H1 (cell line): ENCODE results near the gene GCAT. TPM values are rescaled to one million over a fixed set of nuclear protein-coding genes. Genes with fewer than 3 reads are reported as not detected.

Experiments used
- CTCF ChIA-PET: fragments of 300-600 bp; sonication (Branson Sonifier 250); formaldehyde crosslinking; loops from one replicate; lab custom pipeline; 2021; ENCODE audit not compliant: partially characterized antibody; lab: Charles Lee
- POLR2A ChIA-PET: fragments of 300-600 bp; sonication (Branson Sonifier 250); formaldehyde crosslinking; loops from one replicate; lab custom pipeline; 2021; ENCODE audit warnings: inconsistent platforms; ENCODE audit not compliant: partially characterized antibody; lab: Charles Lee
- DNase-seq, 2 experiments: peaks; one replicate each; pipeline versions ENCODE4 v3.0.0 to v3.0.0-alpha.2; 2010 to 2022; ENCODE audit warnings: low spot score in 2 of 2, low read depth in 1 of 2, mixed read lengths in 1 of 2
- FAIRE-seq: peaks from 2 replicates; lab custom pipeline; 2011; peaks lifted over from hg19 to GRCh38; lab: Jason Lieb, UNC
- H2AFZ ChIP-seq: 2 replicates; pipeline ENCODE4 v1.8.1; 2012; ENCODE audit warnings: low read length, inconsistent platforms
- H2AK5ac ChIP-seq: 2 replicates; pipeline ENCODE4 v1.6.1; 2013; ENCODE audit warnings: low read depth, low read length
- H2BK120ac ChIP-seq: replicated peaks from 2 replicates; pipeline ENCODE3; 2013; ENCODE audit warnings: low read depth, low read length, inconsistent platforms
- H2BK12ac ChIP-seq: 2 replicates; pipeline ENCODE4 v1.6.1; 2013; ENCODE audit warnings: low read depth, low read length
- H2BK15ac ChIP-seq: 2 replicates; pipeline ENCODE4 v1.6.1; 2013; ENCODE audit warnings: low read length
- H2BK20ac ChIP-seq: 2 replicates; pipeline ENCODE4 v1.6.1; 2013; ENCODE audit warnings: low read length
- H2BK5ac ChIP-seq: 2 replicates; pipeline ENCODE4 v1.6.1; 2013; ENCODE audit warnings: low read depth, low read length
- H3K14ac ChIP-seq: 2 replicates; pipeline ENCODE4 v1.6.1; 2013; ENCODE audit warnings: inconsistent platforms; ENCODE audit not compliant: insufficient read length
- H3K18ac ChIP-seq: 2 replicates; pipeline ENCODE4 v1.6.1; 2013; ENCODE audit warnings: low read length; ENCODE audit errors: extremely low read depth
- H3K23ac ChIP-seq: 2 replicates; pipeline ENCODE4 v1.6.1; 2013; ENCODE audit warnings: inconsistent platforms; ENCODE audit not compliant: insufficient read length
- H3K23me2 ChIP-seq: 2 replicates; pipeline ENCODE4 v1.6.1; 2013; ENCODE audit warnings: low read depth, low read length
- H3K27ac ChIP-seq: 2 replicates; pipeline ENCODE4 v1.6.1; 2011; ENCODE audit warnings: low read depth, low read length, inconsistent platforms
- H3K27me3 ChIP-seq, 4 experiments: replicated peaks in 1 of 4; 1 replicate in 1 of 4; 2 replicates in 3 of 4; pipeline versions ENCODE4 v1.6.1 to v1.8.1; 2011 to 2013; ENCODE audit warnings: low read length in 3 of 4, mild to moderate bottlenecking in 3 of 4, inconsistent platforms in 2 of 4, mixed read lengths in 2 of 4, moderate library complexity in 1 of 4; ENCODE audit not compliant: control insufficient read depth in 3 of 4, insufficient read depth in 3 of 4; ENCODE audit errors: extremely low read depth in 1 of 4
- H3K36me3 ChIP-seq, 4 experiments: 2 replicates each; pipeline versions ENCODE4 v1.6.1 to v1.8.1; 2011 to 2013; ENCODE audit warnings: mild to moderate bottlenecking in 4 of 4, low read length in 3 of 4, moderate library complexity in 2 of 4, control low read depth in 1 of 4, inconsistent platforms in 1 of 4; ENCODE audit not compliant: insufficient read depth in 4 of 4, control insufficient read depth in 2 of 4
- H3K4ac ChIP-seq: replicated peaks from 2 replicates; pipeline ENCODE3; 2013; ENCODE audit warnings: low read length, low read depth, mixed read lengths, inconsistent platforms; ENCODE audit not compliant: insufficient read length
- H3K4me1 ChIP-seq, 4 experiments: replicated peaks in 1 of 4; 1 replicate in 1 of 4; 2 replicates in 3 of 4; pipeline versions ENCODE4 v1.6.1 to v1.8.1; 2011 to 2013; ENCODE audit warnings: low read length in 3 of 4, inconsistent platforms in 2 of 4, mixed read lengths in 1 of 4; ENCODE audit not compliant: insufficient read depth in 4 of 4, control insufficient read depth in 3 of 4
- H3K4me2 ChIP-seq, 2 experiments: 2 replicates each; pipeline versions ENCODE4 v1.6.1 to v1.8.1; 2011 to 2013; ENCODE audit warnings: low read depth in 2 of 2, low read length in 2 of 2, control low read depth in 1 of 2, inconsistent platforms in 1 of 2, mild to moderate bottlenecking in 1 of 2; ENCODE audit not compliant: insufficient read depth in 1 of 2
- H3K4me3 ChIP-seq, 4 experiments: fragments of 200-600, 300-600 bp in 1 of 4; sonication (generic), shearing (Covaris generic), sonication (Bioruptor Twin) in 1 of 4; 2 replicates each; pipeline versions ENCODE4 v1.5.1 to v1.8.1; 2011 to 2016; ENCODE audit warnings: low read length in 4 of 4, low read depth in 3 of 4, control low read depth in 2 of 4, inconsistent platforms in 2 of 4, mild to moderate bottlenecking in 2 of 4, mixed read lengths in 1 of 4, moderate library complexity in 1 of 4; ENCODE audit not compliant: insufficient read depth in 2 of 4; ENCODE audit errors: extremely low read depth in 1 of 4
- H3K56ac ChIP-seq: replicated peaks from 2 replicates; pipeline ENCODE3; 2013; ENCODE audit warnings: low read depth, mild to moderate bottlenecking, mixed read lengths, low read length, inconsistent platforms; ENCODE audit not compliant: insufficient read length
- H3K79me1 ChIP-seq: 2 replicates; pipeline ENCODE4 v1.6.1; 2013; ENCODE audit warnings: low read depth, low read length, control low read depth
- H3K79me2 ChIP-seq, 2 experiments: 2 replicates each; pipeline versions ENCODE4 v1.6.1 to v1.8.1; 2012 to 2013; ENCODE audit warnings: low read length in 2 of 2, mild to moderate bottlenecking in 2 of 2, inconsistent platforms in 1 of 2; ENCODE audit not compliant: insufficient read depth in 2 of 2, control insufficient read depth in 1 of 2
- H3K9ac ChIP-seq, 4 experiments: replicated peaks in 1 of 4; 1 replicate in 1 of 4; 2 replicates in 3 of 4; pipeline versions ENCODE4 v1.6.1 to v1.8.1; 2011 to 2013; ENCODE audit warnings: low read depth in 3 of 4, low read length in 3 of 4, control low read depth in 2 of 4, mild to moderate bottlenecking in 2 of 4, moderate library complexity in 2 of 4, inconsistent platforms in 1 of 4; ENCODE audit errors: extremely low read depth in 1 of 4
- H3K9me3 ChIP-seq, 2 experiments: 2 replicates each; pipeline versions ENCODE4 v1.6.1 to v1.8.1; 2012 to 2013; ENCODE audit warnings: mild to moderate bottlenecking in 2 of 2, moderate library complexity in 2 of 2, control low read depth in 1 of 2, inconsistent platforms in 1 of 2, low read depth in 1 of 2, low read length in 1 of 2, mixed read lengths in 1 of 2; ENCODE audit not compliant: insufficient read depth in 2 of 2
- H4K20me1 ChIP-seq, 2 experiments: replicated peaks in 1 of 2; 2 replicates each; pipeline versions ENCODE3 to v1.8.1; 2011 to 2013; ENCODE audit warnings: inconsistent platforms in 2 of 2, low read length in 2 of 2, mild to moderate bottlenecking in 1 of 2; ENCODE audit not compliant: insufficient read depth in 2 of 2, control insufficient read depth in 1 of 2
- H4K5ac ChIP-seq: 2 replicates; pipeline ENCODE4 v1.6.1; 2013; ENCODE audit warnings: low read length, low read depth, mixed read lengths, inconsistent platforms; ENCODE audit not compliant: insufficient read length
- H4K8ac ChIP-seq: 2 replicates; pipeline ENCODE4 v1.8.0; 2013; ENCODE audit warnings: mild to moderate bottlenecking, moderate library complexity, low read length, inconsistent platforms; ENCODE audit not compliant: insufficient read depth; ENCODE audit errors: extremely low read depth
- H4K91ac ChIP-seq: replicated peaks from 2 replicates; pipeline ENCODE3; 2013; ENCODE audit warnings: low read length, mixed read lengths, inconsistent platforms; ENCODE audit not compliant: insufficient read length
- CHD1 ChIP-seq: IDR thresholded peaks from 2 replicates; pipeline ENCODE4 v1.6.1; 2012; ENCODE audit warnings: low read depth, low read length, improper control_type of control experiment
- CHD2 ChIP-seq: IDR thresholded peaks from 2 replicates; pipeline ENCODE4 v1.6.1; 2012; ENCODE audit warnings: low read length, improper control_type of control experiment
- HDAC6 ChIP-seq: IDR thresholded peaks from one replicate; pipeline ENCODE4 v1.7.1; 2012; ENCODE audit warnings: low read depth, mild to moderate bottlenecking, inconsistent platforms, low read length, moderate library complexity
- PHF8 ChIP-seq: fragments of 200-600 bp; sonication (generic); conservative IDR thresholded peaks from 2 replicates; pipeline ENCODE4 v1.7.1; 2012; ENCODE audit warnings: low read depth, mild to moderate bottlenecking, inconsistent platforms, low read length, moderate library complexity
- POLR2AphosphoS5 ChIP-seq: IDR thresholded peaks from 2 replicates; pipeline ENCODE4 v1.6.1; 2011; ENCODE audit warnings: low read depth, low read length
- RAD21 ChIP-seq, 2 experiments: IDR thresholded peaks in 1 of 2; conservative IDR thresholded peaks in 1 of 2; 2 replicates each; pipeline ENCODE4 v1.6.1; 2011; ENCODE audit warnings: low read depth in 2 of 2, low read length in 2 of 2, improper control_type of control experiment in 1 of 2, inconsistent platforms in 1 of 2, mild to moderate bottlenecking in 1 of 2, moderate library complexity in 1 of 2
- YY1 ChIP-seq: IDR thresholded peaks from 2 replicates; pipeline ENCODE4 v1.6.1; 2011; ENCODE audit warnings: low read depth, mild to moderate bottlenecking, low read length
- WGBS, 2 experiments: shearing (Covaris generic) in 1 of 2; methylation state at CpG; one replicate each; pipeline versions ENCODE4 v1.1.6 to v1.1.7; 2013 to 2015; ENCODE audit warnings: low lambda C conversion rate in 2 of 2, mixed read lengths in 2 of 2, inconsistent platforms in 1 of 2, low coverage in 1 of 2, missing lambda C conversion rate in 1 of 2; ENCODE audit not compliant: insufficient replicate concordance in 2 of 2, insufficient coverage in 1 of 2, insufficient read length in 1 of 2; ENCODE audit errors: extremely low coverage in 1 of 2, missing lambda C conversion rate in 1 of 2; 5-methylcytosine and 5-hydroxymethylcytosine counted together
- polyA plus RNA-seq, 7 experiments: library from polyadenylated mRNA; depleted of rRNA in 3 of 7; stranded (reverse) in 5 of 7; unstranded in 2 of 7; fragments of >200 nt in 5 of 7; fragments of 200-250 nt in 2 of 7; gene quantifications; 1 replicate in 5 of 7; 2 replicates in 1 of 7; 4 replicates in 1 of 7; pipeline versions ENCODE4 v1.2.1 to v1.2.3, GENCODE V29; 2011 to 2013; ENCODE audit warnings: missing spikeins in 2 of 7, mixed read lengths in 2 of 7
- total RNA-seq: library from RNA; stranded (reverse); fragmentation: NEBNext Ultra II Directional; extraction: Animal tissue kit (Norgen Biotek cat#: 25700); gene quantifications from 2 replicates; pipeline ENCODE4 v1.2.1, GENCODE V29; 2021
- TF ChIP-seq, protein P1 (sequence below): IDR thresholded peaks from 2 replicates; pipeline ENCODE4 v1.6.1; 2012; ENCODE audit warnings: low read length, inconsistent platforms
- TF ChIP-seq, protein P2 (sequence below), 3 experiments: IDR thresholded peaks; 1 replicate in 2 of 3; 2 replicates in 1 of 3; pipeline versions ENCODE4 v1.5.1 to v1.6.1; 2011; ENCODE audit warnings: low read length in 3 of 3, mild to moderate bottlenecking in 3 of 3, inconsistent platforms in 2 of 3, low read depth in 1 of 3, moderate library complexity in 1 of 3; ENCODE audit not compliant: insufficient read depth in 1 of 3; ENCODE audit errors: control extremely low read depth in 1 of 3

Gene GCAT
- total and polyA plus RNA-seq, 2 of the 8 experiments (the other 6 are each of a cell fraction or from before 2014, with no cell fraction given) = 24.3 to 47.5 TPM

DNA sequence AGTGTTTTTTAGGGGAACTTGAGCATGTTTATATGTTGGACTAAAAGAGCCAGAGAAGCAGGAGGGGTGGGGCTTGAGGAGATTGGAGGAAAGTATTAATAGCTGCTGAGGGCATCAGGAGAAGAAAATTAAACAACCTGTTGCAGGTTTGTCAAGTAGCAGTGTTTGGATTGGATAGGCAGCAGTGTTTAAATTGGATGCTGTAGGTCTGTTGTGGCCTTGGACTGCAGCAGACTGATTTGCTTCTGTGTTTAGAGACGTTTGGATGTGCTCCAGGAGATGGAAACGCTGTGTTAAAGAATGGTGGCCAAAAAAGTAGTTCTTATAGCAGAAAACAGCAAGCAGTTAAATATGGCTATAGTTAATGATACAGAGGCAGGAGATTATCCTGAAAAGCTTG, 47.2 kb downstream of the GCAT start:
- Histone ChIP-seq H3K56ac (no peak overlapping the region), H3K4me2 (no peak overlapping the region), H3K79me2 (peaks cover 4 to 53% of the 10 kb centered on the region in 2 experiments), H3K9ac (0 out of 7 replicates have a peak overlapping the region, but pooled peaks of 1 of the 4 experiments have one; percentile 11), H3K14ac (no peak overlapping the region), H3K4ac (no peak overlapping the region), H3K9me3 (no peaks in the 10 kb centered on the region), H2BK20ac (no peak overlapping the region), H3K4me1 (peaks cover 0 to 2% (median 0%) of the 10 kb centered on the region in 4 experiments; a peak in 1 of 7 replicates), H2BK120ac (no peak overlapping the region), H3K27ac (no peak overlapping the region), H4K91ac (no peak overlapping the region), H2BK5ac (no peak overlapping the region), H3K4me3 (no peak overlapping the region), H4K20me1 (peaks cover 2 to 4% of the 10 kb centered on the region in 2 experiments), H3K23ac (no peak overlapping the region), H2BK15ac (no peak overlapping the region), H3K79me1 (peaks cover 7% of the 10 kb centered on the region), H2BK12ac (no peak overlapping the region), H3K18ac (no peak overlapping the region), H3K27me3 (no peaks in the 10 kb centered on the region), H3K23me2 (peaks cover 1% of the 10 kb centered on the region), H3K36me3 (peaks cover 38 to 89% (median 72%) of the 10 kb centered on the region in 4 experiments), H4K8ac (no peak overlapping the region), H2AFZ (no peak overlapping the region), H4K5ac (no peak overlapping the region), H2AK5ac (no peak overlapping the region)
- FAIRE-seq (no peak), DNase-seq (no peak)
- CTCF ChIA-PET = interaction anchor here (0.9 to 5.6 kb wide), 6 partner anchors 8 to 100 kb away, joined by 3 to 38 read pairs (median 4); no protein-coding TSS in a partner anchor
- 98% methylated on average over 2 of the region's 2 CpGs; no CpG with 5 or more reads in 1 of the 2 experiments for WGBS, 2 experiments
- POLR2A ChIA-PET = interaction anchor here (0.8 to 4.3 kb wide), 18 partner anchors 8 to 79 kb away, joined by 3 to 24 read pairs (median 6); partner anchors contain the start of genes ANKRD54 and GALR3
- no peak for TF ChIP-seq RAD21 (IDR thresholded peaks at IDR 0.05 in 1 of 2, conservative IDR thresholded peaks at IDR 0.05 in 1 of 2; ENCODE audit: low read depth in 2 of 2, low read length in 2 of 2)
- no peak for TF ChIP-seq CHD1
- no peak for TF ChIP-seq HDAC6
- TF ChIP-seq, protein P1, sequence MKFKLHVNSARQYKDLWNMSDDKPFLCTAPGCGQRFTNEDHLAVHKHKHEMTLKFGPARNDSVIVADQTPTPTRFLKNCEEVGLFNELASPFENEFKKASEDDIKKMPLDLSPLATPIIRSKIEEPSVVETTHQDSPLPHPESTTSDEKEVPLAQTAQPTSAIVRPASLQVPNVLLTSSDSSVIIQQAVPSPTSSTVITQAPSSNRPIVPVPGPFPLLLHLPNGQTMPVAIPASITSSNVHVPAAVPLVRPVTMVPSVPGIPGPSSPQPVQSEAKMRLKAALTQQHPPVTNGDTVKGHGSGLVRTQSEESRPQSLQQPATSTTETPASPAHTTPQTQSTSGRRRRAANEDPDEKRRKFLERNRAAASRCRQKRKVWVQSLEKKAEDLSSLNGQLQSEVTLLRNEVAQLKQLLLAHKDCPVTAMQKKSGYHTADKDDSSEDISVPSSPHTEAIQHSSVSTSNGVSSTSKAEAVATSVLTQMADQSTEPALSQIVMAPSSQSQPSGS = no peak
- TF ChIP-seq POLR2AphosphoS5 = no peak
- TF ChIP-seq, protein P2, sequence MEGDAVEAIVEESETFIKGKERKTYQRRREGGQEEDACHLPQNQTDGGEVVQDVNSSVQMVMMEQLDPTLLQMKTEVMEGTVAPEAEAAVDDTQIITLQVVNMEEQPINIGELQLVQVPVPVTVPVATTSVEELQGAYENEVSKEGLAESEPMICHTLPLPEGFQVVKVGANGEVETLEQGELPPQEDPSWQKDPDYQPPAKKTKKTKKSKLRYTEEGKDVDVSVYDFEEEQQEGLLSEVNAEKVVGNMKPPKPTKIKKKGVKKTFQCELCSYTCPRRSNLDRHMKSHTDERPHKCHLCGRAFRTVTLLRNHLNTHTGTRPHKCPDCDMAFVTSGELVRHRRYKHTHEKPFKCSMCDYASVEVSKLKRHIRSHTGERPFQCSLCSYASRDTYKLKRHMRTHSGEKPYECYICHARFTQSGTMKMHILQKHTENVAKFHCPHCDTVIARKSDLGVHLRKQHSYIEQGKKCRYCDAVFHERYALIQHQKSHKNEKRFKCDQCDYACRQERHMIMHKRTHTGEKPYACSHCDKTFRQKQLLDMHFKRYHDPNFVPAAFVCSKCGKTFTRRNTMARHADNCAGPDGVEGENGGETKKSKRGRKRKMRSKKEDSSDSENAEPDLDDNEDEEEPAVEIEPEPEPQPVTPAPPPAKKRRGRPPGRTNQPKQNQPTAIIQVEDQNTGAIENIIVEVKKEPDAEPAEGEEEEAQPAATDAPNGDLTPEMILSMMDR (IDR thresholded peaks at IDR 0.05; ENCODE audit: control extremely low read depth in 1 of 3, insufficient read depth in 1 of 3, low read depth in 1 of 3, low read length in 3 of 3) = no peak
- TF ChIP-seq YY1 = no peak
- no peak for TF ChIP-seq CHD2
- no peak for TF ChIP-seq PHF8
